ENCODE results near the gene EIF1B.

Gene EIF1B

GRCh38 chr3:40341671-40342070, 32.2 kb downstream of the EIF1B start:
- no peak for DNase-seq (ENCODE audit: low spot score)

- no peak for DNase-seq (ENCODE audit: low spot score)
Observed at GRCh38 chr3:40350529-40350928, 41.0 kb downstream of the EIF1B start.

GRCh38 chr3:40355410-40355809, 45.9 kb downstream of the EIF1B start:
- no peak for DNase-seq (ENCODE audit: low spot score)

GRCh38 chr3:40358454-40358853, 48.9 kb downstream of the EIF1B start:
- no peak for DNase-seq (ENCODE audit: low spot score)

Measured in hematopoietic multipotent progenitor cell treated with erythropoietin and hydrocortisone succinate and interleukin-3 and kit ligand, for 17 days (in vitro differentiated cells).